Activated naive CD4-positive, alpha-beta T cell treated with anti-CD3 and anti-CD28 coated beads, Interleukin-2, amount 50 U/mL, for 24 hours (primary cell): ENCODE results near the gene ATG9B.

ENCODE experiments used
- H3K27ac Mint-ChIP-seq: one replicate; pipeline ENCODE4 v1.8.0; 2021; ENCODE audit warnings: mild to moderate bottlenecking, mixed read lengths
- H3K27me3 Mint-ChIP-seq: one replicate; pipeline ENCODE4 v1.8.0; 2021; ENCODE audit warnings: mixed read lengths
- H3K36me3 Mint-ChIP-seq: one replicate; pipeline ENCODE4 v1.8.0; 2021; ENCODE audit warnings: mixed read lengths
- H3K4me1 Mint-ChIP-seq: one replicate; pipeline ENCODE4 v1.8.0; 2021; ENCODE audit warnings: mixed read lengths
- H3K4me3 Mint-ChIP-seq: one replicate; pipeline ENCODE4 v1.8.0; 2021; ENCODE audit warnings: mild to moderate bottlenecking, mixed read lengths
- H3K9me3 Mint-ChIP-seq: one replicate; pipeline ENCODE4 v1.8.0; 2021; ENCODE audit warnings: mixed read lengths

The ATG9B gene

GRCh38 chr7:151060416-151061212 lies 36.3 kb upstream of the ATG9B start:
- Mint-ChIP-seq H3K9me3 (no peaks in the 10 kb centered on the region), H3K27me3 (no peaks in the 10 kb centered on the region), H3K4me1 (peaks cover 26% of the 10 kb centered on the region), H3K27ac (no peak overlapping the region), H3K36me3 (no peaks in the 10 kb centered on the region), H3K4me3 (peak overlapping the region; percentile 87)

GRCh38 chr7:151060113-151060415 lies 35.8 kb upstream of the ATG9B start:
- no peaks in the 10 kb centered on the region for H3K36me3 Mint-ChIP-seq

GRCh38 chr7:151059367-151060112 lies 35.2 kb upstream of the ATG9B start, which contains the start of gene SLC4A2:
Gene SLC4A2, plus strand, starts transcription at chr7:151059589. Its CDS starts 2,399 bp downstream, at chr7:151061988.
- Mint-ChIP-seq H3K4me3 (peak within 1 kb of the TSS; percentile 95), H3K9me3 (no peaks in the 10 kb centered on the region), H3K4me1 (peaks cover 26% of the 10 kb centered on the region), H3K27me3 (no peaks in the 10 kb centered on the region), H3K36me3 (no peaks in the 10 kb centered on the region), H3K27ac (peak within 1 kb of the TSS; percentile 90)

More at GRCh38 chr7:151060113-151060415, 35.8 kb upstream of the ATG9B start:
- Mint-ChIP-seq H3K4me1 (peaks cover 26% of the 10 kb centered on the region), H3K9me3 (no peaks in the 10 kb centered on the region), H3K27me3 (no peaks in the 10 kb centered on the region), H3K27ac (no peak overlapping the region), H3K4me3 (peak overlapping the region; percentile 87)

GRCh38 chr7:151058781-151059366 lies 34.6 kb upstream of the ATG9B start:
- Mint-ChIP-seq H3K9me3 (no peaks in the 10 kb centered on the region), H3K27ac (peak overlapping the region; percentile 90), H3K27me3 (no peaks in the 10 kb centered on the region), H3K36me3 (no peaks in the 10 kb centered on the region), H3K4me1 (peaks cover 26% of the 10 kb centered on the region), H3K4me3 (peak overlapping the region; percentile 95)

GRCh38 chr7:151057989-151058780 lies 33.9 kb upstream of the ATG9B start:
- peaks cover 29% of the 10 kb centered on the region for H3K4me1 Mint-ChIP-seq
- no peaks in the 10 kb centered on the region for H3K36me3 Mint-ChIP-seq

GRCh38 chr7:151057506-151057988 lies 33.3 kb upstream of the ATG9B start, which contains the start of gene CDK5:
Gene CDK5, minus strand, starts transcription at chr7:151057897. Its CDS starts 49 bp downstream, at chr7:151057848.
- Mint-ChIP-seq H3K36me3 (no peaks in the 10 kb centered on the region), H3K27me3 (no peaks in the 10 kb centered on the region), H3K4me1 (peaks cover 35% of the 10 kb centered on the region), H3K9me3 (no peaks in the 10 kb centered on the region), H3K27ac (peak within 1 kb of the TSS; percentile 90), H3K4me3 (peak within 1 kb of the TSS; percentile 95)

More at GRCh38 chr7:151057989-151058780, 33.9 kb upstream of the ATG9B start:
- Mint-ChIP-seq H3K9me3 (no peaks in the 10 kb centered on the region), H3K4me3 (peak overlapping the region; percentile 95), H3K27me3 (no peaks in the 10 kb centered on the region), H3K27ac (peak overlapping the region; percentile 90)

- H3K36me3 Mint-ChIP-seq, result no peaks in the 10 kb centered on the region
- no peak overlapping the region for H3K27ac Mint-ChIP-seq
- no peaks in the 10 kb centered on the region for H3K27me3 Mint-ChIP-seq
- peak overlapping the region; percentile 95 for H3K4me3 Mint-ChIP-seq
- no peaks in the 10 kb centered on the region for H3K9me3 Mint-ChIP-seq
- peaks cover 38% of the 10 kb centered on the region for H3K4me1 Mint-ChIP-seq
These were observed 32.6 kb upstream of the ATG9B start for GRCh38 chr7:151056666-151057505.

GRCh38 chr7:151056283-151056665 lies 32.0 kb upstream of the ATG9B start:
- Mint-ChIP-seq H3K4me1 (peaks cover 32% of the 10 kb centered on the region), H3K4me3 (peak overlapping the region; percentile 42), H3K27me3 (no peaks in the 10 kb centered on the region), H3K9me3 (no peaks in the 10 kb centered on the region), H3K27ac (no peak overlapping the region), H3K36me3 (no peaks in the 10 kb centered on the region)

- Mint-ChIP-seq H3K9me3 (no peaks in the 10 kb centered on the region), H3K4me3 (no peak overlapping the region), H3K27me3 (no peaks in the 10 kb centered on the region), H3K27ac (no peak overlapping the region), H3K36me3 (no peaks in the 10 kb centered on the region), H3K4me1 (peaks cover 23% of the 10 kb centered on the region)
These were observed 29.5 kb upstream of the ATG9B start for GRCh38 chr7:151053751-151054150.

GRCh38 chr7:151053096-151053495 lies 28.8 kb upstream of the ATG9B start:
- Mint-ChIP-seq H3K27ac (no peak overlapping the region), H3K4me3 (no peak overlapping the region), H3K27me3 (no peaks in the 10 kb centered on the region), H3K4me1 (peaks cover 20% of the 10 kb centered on the region), H3K9me3 (no peaks in the 10 kb centered on the region), H3K36me3 (no peaks in the 10 kb centered on the region)

GRCh38 chr7:151051108-151051507 lies 26.8 kb upstream of the ATG9B start:
- Mint-ChIP-seq H3K9me3 (no peaks in the 10 kb centered on the region), H3K4me1 (peaks cover 11% of the 10 kb centered on the region), H3K27ac (no peak overlapping the region), H3K36me3 (no peaks in the 10 kb centered on the region), H3K4me3 (no peak overlapping the region), H3K27me3 (no peaks in the 10 kb centered on the region)

- H3K27ac Mint-ChIP-seq, result no peak overlapping the region
- no peaks in the 10 kb centered on the region for H3K36me3 Mint-ChIP-seq
- H3K27me3 Mint-ChIP-seq, result no peaks in the 10 kb centered on the region
- no peak overlapping the region for H3K4me3 Mint-ChIP-seq
- H3K4me1 Mint-ChIP-seq, result peaks cover 11% of the 10 kb centered on the region
- H3K9me3 Mint-ChIP-seq, result no peaks in the 10 kb centered on the region
These were observed 24.7 kb upstream of the ATG9B start for GRCh38 chr7:151048911-151049463.

- no peaks in the 10 kb centered on the region for H3K27me3 Mint-ChIP-seq
- H3K27ac Mint-ChIP-seq, result no peak within 1 kb of the TSS
- peaks cover 9% of the 10 kb centered on the region for H3K4me1 Mint-ChIP-seq
- H3K9me3 Mint-ChIP-seq, result no peaks in the 10 kb centered on the region
- no peak within 1 kb of the TSS for H3K4me3 Mint-ChIP-seq
- H3K36me3 Mint-ChIP-seq, result no peaks in the 10 kb centered on the region
These were observed 23.9 kb upstream of the ATG9B start, which contains the start of gene ASIC3 for GRCh38 chr7:151047976-151048815. Gene ASIC3, plus strand, starts transcription at chr7:151048531. Its CDS starts 355 bp downstream, at chr7:151048886.
